ENCODE results near the gene CCR6.

The CCR6 gene

GRCh38 chr6:167119670-167120582 lies 3.0 kb upstream of the CCR6 start:
- no peak for TF ChIP-seq CTCF (conservative IDR thresholded peaks at IDR 0.05; ENCODE audit: low read depth, low read length)
- DNase-seq (ENCODE audit: low read depth): no peak
- no peak overlapping the region for H3K4me3 ChIP-seq (ENCODE audit: low read length)

- H3K4me3 ChIP-seq (ENCODE audit: low read length): no peak overlapping the region
- no peak for DNase-seq (ENCODE audit: low read depth)
- no peak for TF ChIP-seq CTCF (conservative IDR thresholded peaks at IDR 0.05; ENCODE audit: low read depth, low read length)
These were observed 2.4 kb upstream of the CCR6 start for GRCh38 chr6:167120583-167120903.

GRCh38 chr6:167121335-167121841 lies 1.5 kb upstream of the CCR6 start:
- no peak for TF ChIP-seq CTCF (conservative IDR thresholded peaks at IDR 0.05; ENCODE audit: low read depth, low read length)
- no peak for DNase-seq (ENCODE audit: low read depth)
- no peak overlapping the region for H3K4me3 ChIP-seq (ENCODE audit: low read length)

GRCh38 chr6:167122041-167122826 lies 662 bp upstream of the CCR6 start:
- no peak for DNase-seq (ENCODE audit: low read depth)
- TF ChIP-seq CTCF (conservative IDR thresholded peaks at IDR 0.05; ENCODE audit: low read depth, low read length): no peak
- H3K4me3 ChIP-seq (ENCODE audit: low read length): no peak overlapping the region

GRCh38 chr6:167124753-167125152 lies 1.9 kb downstream of the CCR6 start:
- TF ChIP-seq CTCF (conservative IDR thresholded peaks at IDR 0.05; ENCODE audit: low read depth, low read length): no peak
- no peak overlapping the region for H3K4me3 ChIP-seq (ENCODE audit: low read length)
- DNase-seq (ENCODE audit: low read depth): no peak

GRCh38 chr6:167125410-167125809 lies 2.5 kb downstream of the CCR6 start:
- no peak for TF ChIP-seq CTCF (conservative IDR thresholded peaks at IDR 0.05; ENCODE audit: low read depth, low read length)
- H3K4me3 ChIP-seq (ENCODE audit: low read length): no peak overlapping the region

More at GRCh38 chr6:167125410-167125809, 2.5 kb downstream of the CCR6 start:
- DNase-seq (ENCODE audit: low read depth): no peak
